GM21529 (cell line): ENCODE results near the gene NUSAP1.
A peak's percentile ranks its signal among the peaks of the same experiment; 100 is the strongest.
"Not testable (repeated sequence)": the region's sequence is repeated elsewhere in the genome, so short reads cannot be mapped to it uniquely, and the experiment has no call there.

ENCODE experiments used
- ATAC-seq: cut with Tn5 transposase; IDR thresholded peaks from one replicate; pipeline ENCODE4 v1.9.1; 2021; ENCODE audit not compliant: unreplicated experiment

Gene NUSAP1

DNA sequence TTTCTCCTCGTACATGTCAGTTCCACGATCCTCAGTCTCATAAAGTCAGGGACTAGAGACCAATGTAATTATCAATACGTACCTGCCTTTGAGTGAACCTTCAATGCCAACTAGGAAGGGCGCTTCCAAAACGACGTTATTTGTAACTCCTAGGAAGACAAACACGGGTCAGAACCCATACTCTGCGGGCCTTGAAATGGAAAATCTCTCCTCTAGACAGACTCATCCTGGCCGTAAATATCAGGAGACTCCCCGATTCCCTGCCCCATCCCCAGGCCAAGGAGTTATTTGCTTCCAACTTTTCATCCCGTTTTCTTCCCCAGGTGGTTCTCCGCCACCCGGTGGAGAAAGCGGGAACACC lies 868 bp upstream of the NUSAP1 start:
- no peak for ATAC-seq

DNA sequence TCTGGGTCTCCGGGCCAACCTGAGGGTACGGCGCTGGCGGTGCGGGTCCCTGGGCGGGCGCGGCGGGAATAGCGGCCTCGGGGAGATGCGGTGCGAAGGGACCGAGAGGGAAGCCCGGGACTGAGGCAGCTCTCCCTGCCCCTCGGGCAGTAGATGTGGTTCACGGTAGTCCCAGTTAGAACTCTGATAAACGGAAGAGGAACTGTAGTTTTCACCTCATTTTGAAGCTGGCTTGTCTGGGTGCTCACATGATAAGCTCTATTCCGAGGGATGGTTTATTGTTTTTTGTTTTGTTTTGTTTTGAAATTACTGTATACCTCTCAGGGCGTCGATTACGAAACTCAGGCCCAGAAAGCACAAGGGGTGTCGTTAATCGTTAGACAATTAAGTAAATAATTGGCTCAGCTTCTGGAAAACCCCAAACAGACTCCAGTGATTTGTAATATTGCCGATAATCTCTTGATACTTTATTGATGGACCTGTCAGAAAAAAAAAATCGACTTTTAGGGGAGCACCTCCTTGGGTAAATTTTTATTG lies 413 bp downstream of the NUSAP1 start:
- ATAC-seq: peak; percentile 21

- ATAC-seq: no peak
These were observed 1.8 kb downstream of the NUSAP1 start for GRCh38 chr15:41334293-41335120.

DNA sequence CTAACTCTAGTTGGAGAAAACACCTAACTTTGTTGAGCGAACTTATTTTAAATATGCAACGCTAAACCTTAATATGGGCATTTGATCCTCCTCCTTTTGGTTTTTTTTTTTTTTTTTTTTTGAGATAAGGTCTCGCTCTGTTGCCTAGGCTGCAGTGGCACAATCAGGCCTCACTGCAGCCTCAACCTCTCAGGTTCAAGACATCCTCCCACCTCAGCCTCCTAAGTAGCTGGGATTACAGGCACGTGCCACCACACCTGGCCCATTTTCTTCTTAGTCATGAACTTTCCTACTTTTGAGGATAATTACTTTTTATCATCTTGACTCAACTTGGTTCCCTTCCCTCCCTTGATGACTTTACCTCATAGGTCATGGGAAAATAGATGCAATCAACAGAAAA lies 3.9 kb downstream of the NUSAP1 start:
- no peak for ATAC-seq

DNA sequence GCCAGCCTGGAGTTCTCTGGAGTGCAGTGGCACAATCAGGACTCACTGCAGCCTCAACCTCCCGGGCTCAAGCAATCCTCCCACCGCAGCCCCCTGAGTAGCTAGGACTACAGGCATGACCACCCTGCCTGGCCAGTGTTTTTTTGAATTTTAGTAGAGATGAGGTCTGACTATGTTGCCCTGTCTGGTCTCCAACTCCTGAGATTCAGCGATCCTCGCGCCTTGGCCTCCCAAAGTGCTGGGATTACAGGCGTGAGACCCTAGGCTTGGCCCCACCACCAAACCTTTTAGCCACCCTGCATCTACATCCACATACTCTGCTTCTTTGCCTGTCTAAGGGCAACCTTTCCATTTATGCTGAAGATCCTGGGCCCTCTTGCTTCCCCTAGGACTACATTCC lies 4.4 kb downstream of the NUSAP1 start:
- no peak for ATAC-seq

DNA sequence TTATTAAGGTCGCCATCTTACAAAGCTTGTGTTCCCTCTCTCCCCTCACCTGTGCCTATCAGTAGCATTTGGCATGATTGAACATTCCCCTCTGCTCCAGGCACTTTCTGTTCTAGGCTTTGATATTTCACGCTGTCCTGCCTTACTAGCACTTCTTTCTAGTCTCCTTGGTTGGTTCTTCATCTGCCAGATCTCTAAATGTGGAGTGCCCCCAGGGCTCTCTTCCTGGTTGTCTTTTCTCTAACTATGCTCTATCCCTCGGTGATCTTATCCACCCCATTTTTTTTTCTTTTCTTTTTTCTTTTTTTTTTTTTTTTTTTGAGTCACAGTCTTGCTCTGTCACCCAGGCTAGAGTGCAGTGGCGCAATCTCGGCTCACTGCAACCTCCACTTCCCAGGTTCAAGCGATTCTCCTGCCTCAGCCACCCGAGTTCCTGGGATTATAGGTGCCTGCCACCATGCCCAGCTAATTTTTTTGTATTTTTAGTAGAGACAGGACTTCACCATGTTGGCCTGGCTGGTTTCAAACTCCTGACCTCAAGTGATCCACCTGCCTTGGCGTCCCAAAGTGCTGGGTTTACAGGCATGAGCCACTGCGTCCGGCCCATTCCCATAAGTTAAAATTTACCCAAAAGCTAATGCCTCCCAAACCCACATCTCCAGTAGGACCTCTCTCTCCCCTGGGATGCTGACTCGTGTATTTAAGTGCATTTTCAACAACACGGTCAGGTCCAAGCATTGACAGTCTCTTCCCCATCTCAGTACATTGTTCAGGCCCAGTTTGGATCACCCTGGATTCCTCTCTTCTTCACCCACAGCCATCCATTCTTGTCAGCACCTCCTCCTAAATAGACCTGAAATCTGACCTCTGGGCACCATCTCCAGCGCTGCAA lies 5.2 kb downstream of the NUSAP1 start:
- ATAC-seq: no peak

GRCh38 chr15:41340189-41340695 lies 7.6 kb downstream of the NUSAP1 start:
- no peak for ATAC-seq

DNA sequence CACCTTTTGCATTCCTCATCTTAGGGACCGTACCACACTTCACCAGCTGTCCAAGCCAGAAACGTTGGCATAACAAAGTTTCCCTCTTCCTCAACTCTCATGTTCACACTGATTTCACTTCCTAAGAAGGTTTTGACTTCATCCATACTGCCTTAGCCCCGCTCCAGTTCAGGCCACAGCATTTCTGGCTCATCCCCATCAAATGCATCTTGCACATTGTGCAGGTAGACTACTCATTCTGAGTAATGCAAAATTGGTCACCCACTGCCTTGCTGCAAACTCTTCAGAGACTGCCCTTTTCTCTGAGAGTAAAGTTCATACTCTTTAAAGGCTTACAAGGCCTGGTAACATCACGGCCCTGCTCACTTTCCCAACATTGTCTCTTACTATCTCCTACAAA lies 8.8 kb downstream of the NUSAP1 start:
- ATAC-seq: no peak

- ATAC-seq: no peak
These were observed 14.6 kb downstream of the NUSAP1 start for GRCh38 chr15:41347236-41347635.

GRCh38 chr15:41350057-41350717 lies 17.5 kb downstream of the NUSAP1 start:
- ATAC-seq: no peak

GRCh38 chr15:41354371-41354770 lies 21.7 kb downstream of the NUSAP1 start:
- ATAC-seq: no peak

DNA sequence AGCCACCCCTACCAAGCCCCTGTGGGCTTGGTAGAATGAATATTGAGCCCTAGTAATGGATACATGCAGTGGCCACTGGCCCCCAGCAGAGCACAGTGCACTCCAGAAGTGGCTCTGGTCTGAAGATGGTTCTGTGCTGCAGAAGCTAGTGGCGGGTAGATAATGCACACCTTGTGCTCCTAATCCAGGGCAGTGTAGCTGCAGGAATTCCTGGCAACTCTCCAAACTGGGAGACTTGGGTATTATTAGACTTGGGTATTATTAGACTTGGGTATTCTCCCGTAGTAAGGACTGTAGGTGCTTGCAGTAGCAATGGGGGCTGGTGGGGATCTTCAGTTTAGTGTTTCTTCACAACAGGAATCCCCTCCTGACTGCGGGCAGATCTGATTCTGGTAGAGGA lies 34.7 kb downstream of the NUSAP1 start:
- no peak for ATAC-seq

GRCh38 chr15:41377978-41378377 lies 45.3 kb downstream of the NUSAP1 start:
- ATAC-seq: no peak

DNA sequence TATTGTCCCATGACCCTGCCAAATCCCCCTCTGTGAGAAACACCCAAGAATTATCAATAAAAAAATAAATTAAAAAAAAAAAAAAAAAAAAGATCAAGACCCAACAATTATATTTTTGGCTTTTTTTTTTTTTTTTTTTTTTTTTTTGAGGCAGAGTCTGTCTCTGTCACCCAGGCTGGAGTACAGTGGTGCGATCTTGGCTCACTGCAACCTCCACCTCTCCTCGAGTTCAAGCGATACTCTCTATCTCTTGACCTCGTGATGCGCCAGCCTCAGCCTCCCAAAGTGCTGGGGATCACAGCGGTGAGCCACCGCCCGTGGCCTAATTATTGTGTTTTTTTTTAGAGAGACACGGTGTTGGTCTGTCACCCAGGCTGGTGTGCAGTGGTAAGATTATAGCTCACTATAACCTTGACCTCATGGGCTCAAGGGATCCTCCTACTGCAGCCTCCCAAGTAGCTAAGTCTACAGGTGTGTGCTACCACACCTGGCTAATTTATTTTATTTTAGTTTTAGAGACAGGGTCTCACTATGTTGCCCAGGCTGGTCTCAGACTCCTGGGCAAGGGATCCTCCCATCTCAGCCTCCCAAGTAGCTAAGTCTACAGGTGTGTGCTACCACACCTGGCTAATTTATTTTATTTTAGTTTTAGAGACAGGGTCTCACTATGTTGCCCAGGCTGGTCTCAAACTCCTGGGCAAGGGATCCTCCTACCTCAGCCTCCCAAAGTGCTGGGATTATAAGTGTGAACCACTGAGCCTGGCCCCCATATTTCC lies 51.5 kb downstream of the NUSAP1 start:
- not testable (repeated sequence) for ATAC-seq

DNA sequence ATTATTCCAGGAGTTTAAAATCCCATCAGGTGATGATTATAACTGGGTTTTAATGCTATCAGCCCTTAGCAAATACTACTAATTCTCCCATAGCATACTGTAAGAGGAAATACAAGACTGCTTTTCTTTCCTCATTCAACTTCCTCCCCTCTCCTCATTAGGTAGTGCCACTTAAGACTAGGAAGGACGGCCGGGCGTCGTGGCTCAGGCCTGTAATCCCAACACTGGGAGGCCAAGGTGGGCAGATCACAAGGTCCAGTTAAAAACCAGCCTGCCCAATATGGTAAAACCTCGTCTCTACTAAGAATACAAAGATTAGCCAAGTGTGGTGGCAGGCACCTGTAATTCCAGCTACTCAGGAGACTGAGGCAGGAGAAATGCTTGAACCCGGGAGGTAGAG lies 55.0 kb downstream of the NUSAP1 start:
- ATAC-seq: no peak

GRCh38 chr15:41392659-41393058 lies 60.0 kb downstream of the NUSAP1 start:
- no peak for ATAC-seq

- ATAC-seq: no peak
These were observed 62.2 kb downstream of the NUSAP1 start for GRCh38 chr15:41394924-41395323.

DNA sequence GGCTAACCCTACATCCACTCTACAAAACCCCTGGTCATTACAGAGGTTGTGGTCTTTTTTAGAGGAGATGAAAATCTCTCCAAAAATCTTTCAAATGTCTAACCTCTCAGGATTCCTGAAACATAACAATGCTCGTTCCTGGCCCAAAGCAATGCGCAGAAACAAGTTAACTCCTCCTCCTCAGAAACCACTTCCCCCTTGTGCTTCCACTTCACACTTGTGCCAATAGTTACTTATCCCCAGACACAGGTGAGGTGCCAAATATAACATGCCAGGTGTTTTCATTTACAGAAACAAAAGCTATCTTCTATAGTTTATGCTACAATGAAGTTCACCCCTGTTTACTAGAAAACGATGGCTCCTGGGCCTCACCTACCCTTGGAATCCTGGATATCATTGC lies 63.4 kb downstream of the NUSAP1 start:
- ATAC-seq: no peak

DNA sequence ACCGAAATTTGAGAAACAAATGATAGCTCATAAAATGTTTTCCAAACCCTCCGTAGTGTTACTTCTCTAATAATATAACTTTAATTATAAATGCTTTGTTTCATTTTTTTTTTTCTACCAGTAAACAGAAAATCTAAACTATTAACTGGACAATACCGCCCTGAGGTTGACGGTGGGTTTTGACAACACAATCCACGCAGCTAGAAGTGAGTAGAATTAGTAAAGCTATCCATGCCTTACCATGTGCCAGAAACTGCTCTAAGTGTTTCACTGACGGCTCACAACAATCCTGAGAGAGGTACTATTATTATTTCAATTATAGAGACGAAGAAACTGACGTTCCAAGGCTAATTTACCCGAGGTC lies 69.2 kb downstream of the NUSAP1 start:
- ATAC-seq: no peak

GRCh38 chr15:41407341-41407740 lies 74.7 kb downstream of the NUSAP1 start:
- ATAC-seq: no peak
